Cardiac fibroblast (primary cell): ENCODE results near the gene RREB1.

Experiments
- DNase-seq, 2 donors: peaks; one replicate each; pipeline versions ENCODE4 v3.0.0 to v3.0.0-alpha.2; 2010; ENCODE audit warnings: low read depth in 2 of 2
- H3K4me3 ChIP-seq, 2 donors: replicated peaks in 1 of 2; 1 replicate in 1 of 2; 2 replicates in 1 of 2; pipeline ENCODE4 v1.5.1; 2011; ENCODE audit warnings: low read depth in 2 of 2, low read length in 2 of 2, mild to moderate bottlenecking in 2 of 2, moderate library complexity in 1 of 2
- TF ChIP-seq, protein P1 (sequence below): IDR thresholded peaks from one replicate; pipeline ENCODE4 v1.5.1; 2011; ENCODE audit warnings: low read depth, mild to moderate bottlenecking, low read length, inconsistent platforms

RREB1 gene

DNA sequence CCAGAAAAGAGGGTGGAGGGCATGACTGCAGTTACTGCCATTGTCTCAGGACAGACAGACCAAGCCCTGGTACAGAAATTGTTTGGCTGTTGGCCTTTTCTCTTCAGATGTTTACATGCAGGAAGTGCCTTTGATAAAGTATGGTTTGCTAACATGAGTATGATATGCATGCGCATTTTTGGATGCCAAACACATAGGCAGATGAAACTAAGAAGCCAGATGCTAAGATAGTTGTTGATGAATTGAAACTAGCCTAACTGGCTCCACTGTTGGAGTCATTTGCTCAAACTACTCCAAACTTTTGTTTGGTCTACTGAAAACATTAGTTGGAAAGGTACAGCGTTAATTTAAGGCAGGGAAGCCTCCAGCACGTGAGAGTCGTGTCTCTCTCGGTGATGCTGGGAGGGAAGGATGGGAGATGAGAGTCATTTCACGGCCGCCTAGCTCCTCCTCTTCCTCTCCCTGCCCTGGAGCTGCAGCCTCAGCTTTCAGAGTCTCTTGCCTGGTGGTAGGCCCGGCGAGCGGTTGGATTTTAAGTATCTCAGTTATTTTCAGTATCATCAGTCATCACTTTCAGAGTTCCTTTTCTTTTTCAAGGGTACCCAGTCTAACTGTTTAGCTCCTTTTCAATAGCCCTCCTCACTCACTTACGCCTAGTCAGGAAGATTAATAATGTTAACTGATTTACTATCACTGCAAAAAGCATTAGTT is 29.7 kb downstream of the RREB1 start:
- TF ChIP-seq, protein P1, sequence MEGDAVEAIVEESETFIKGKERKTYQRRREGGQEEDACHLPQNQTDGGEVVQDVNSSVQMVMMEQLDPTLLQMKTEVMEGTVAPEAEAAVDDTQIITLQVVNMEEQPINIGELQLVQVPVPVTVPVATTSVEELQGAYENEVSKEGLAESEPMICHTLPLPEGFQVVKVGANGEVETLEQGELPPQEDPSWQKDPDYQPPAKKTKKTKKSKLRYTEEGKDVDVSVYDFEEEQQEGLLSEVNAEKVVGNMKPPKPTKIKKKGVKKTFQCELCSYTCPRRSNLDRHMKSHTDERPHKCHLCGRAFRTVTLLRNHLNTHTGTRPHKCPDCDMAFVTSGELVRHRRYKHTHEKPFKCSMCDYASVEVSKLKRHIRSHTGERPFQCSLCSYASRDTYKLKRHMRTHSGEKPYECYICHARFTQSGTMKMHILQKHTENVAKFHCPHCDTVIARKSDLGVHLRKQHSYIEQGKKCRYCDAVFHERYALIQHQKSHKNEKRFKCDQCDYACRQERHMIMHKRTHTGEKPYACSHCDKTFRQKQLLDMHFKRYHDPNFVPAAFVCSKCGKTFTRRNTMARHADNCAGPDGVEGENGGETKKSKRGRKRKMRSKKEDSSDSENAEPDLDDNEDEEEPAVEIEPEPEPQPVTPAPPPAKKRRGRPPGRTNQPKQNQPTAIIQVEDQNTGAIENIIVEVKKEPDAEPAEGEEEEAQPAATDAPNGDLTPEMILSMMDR, result no peak
- H3K4me3 ChIP-seq, result peak overlapping the region in 1 of 2 donors; percentile 9
- DNase-seq, result peak; percentile 62 to 69

DNA sequence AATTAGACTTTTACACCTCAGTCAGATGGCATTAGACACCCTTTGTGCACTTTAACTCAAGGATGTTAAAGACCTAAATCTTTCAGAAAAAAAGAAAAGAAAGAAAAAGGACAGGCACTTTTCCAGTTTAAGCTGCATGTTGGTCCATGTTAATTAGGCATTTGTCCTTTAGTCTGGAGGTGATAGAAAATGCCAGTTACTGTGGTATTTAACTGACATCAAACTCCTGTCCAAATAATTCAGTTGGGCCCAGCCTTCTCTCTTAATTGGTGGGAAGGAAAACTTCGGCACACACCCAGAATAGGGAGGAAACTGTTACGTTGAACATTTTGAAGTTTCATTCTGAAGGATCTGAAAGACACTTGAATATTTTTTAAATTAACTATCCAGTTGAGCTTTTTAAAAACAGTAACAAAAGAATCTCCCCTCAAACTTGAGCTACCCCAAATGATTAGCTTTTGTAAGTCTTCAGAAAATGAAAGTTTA is 30.3 kb downstream of the RREB1 start:
- TF ChIP-seq, protein P1, result no peak
- no peak overlapping the region for H3K4me3 ChIP-seq
- DNase-seq, result no peak

DNA sequence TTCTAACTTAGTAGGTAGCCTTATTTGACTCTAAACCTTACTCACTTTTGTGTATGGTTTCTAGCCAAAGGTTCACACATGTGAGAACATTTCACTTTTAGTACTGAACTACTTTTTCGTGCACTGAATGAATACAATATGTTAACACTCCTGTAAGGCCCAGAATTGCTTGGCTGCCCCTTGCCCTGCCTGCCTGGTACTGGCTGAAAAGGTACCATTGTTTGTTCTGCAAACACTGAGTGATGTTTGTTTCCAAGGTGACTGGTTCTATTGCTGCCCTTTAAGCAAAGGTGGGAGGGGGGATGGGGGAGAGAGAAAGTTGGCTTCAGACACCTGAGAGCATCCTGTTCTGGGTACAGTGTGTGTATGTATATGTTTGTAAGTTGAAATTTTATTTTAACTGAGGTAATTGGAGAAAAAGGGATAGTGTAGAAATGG is 31.2 kb downstream of the RREB1 start:
- no peak for DNase-seq
- no peak overlapping the region for H3K4me3 ChIP-seq
- TF ChIP-seq, protein P1, result no peak

DNA sequence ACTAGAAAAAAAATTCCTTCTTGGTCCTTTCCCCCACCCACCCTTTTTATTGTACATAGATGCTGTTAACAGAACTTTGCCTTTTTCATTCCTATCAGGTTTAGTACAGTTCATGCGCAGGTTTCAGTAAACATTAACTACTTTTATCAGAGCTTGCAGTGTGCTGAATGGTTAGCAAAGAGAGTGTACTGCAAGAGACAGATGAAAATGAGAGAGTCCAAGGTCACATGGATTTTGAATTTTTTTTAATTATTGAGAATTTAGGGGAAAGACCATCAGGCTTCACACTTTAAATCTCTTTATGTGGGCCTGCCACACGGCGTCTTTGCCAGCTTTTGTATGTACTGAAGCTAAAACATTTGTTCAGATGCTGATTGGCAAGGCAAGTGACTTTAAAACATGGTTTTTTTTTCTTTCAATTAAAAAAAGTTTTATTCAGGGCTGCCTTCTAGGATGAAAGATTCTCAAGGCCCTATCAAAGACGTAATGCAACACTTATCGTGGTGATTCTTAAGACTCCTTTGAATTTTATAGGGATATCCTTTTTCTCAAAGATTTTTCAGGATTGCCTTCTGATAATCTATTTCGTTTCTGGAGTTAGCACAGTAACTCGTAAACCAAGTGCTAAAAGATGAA is 32.2 kb downstream of the RREB1 start:
- DNase-seq, result no peak
- no peak overlapping the region for H3K4me3 ChIP-seq
- TF ChIP-seq, protein P1, result no peak

DNA sequence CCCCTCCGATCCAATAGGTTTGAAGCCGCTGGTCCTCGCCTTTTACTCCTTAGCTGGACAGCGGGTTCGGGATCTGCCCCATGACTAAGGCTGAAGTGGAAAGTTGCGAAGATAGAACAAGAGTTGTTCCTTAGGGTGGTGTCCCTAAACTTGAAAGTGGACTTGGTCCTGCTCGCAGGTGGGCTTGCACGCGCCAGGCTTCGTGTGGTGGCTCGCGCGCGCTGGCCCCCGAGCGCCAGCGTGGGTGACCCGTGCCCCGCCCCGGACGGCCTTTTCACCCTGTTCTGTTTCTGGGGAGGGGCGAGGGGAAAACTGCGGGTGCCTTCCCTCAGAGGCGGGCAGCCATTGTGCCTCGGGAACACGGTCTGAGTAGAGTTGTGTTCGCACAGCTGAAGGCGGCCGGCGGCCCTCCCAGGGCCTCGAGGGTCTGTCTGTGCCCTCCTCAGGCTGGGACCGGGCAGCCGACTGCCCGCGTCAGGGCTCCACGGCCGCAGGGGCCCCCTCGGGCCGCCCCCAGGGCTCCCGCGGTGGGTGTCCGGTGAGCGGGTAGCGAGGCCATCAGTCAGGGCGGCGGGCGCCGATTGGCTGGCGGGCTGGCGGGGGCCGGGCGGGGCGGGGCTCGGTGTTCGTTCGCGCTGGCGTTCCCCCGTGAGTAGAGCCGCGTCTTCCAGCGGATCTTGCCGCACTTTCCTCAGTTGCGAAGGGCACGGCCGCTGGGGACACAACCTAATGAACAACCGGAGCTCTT is 33.0 kb downstream of the RREB1 start:
- TF ChIP-seq, protein P1, result no peak
- DNase-seq, result peak; percentile 73 to 78
- peak overlapping the region; percentile 57 to 63 for H3K4me3 ChIP-seq

DNA sequence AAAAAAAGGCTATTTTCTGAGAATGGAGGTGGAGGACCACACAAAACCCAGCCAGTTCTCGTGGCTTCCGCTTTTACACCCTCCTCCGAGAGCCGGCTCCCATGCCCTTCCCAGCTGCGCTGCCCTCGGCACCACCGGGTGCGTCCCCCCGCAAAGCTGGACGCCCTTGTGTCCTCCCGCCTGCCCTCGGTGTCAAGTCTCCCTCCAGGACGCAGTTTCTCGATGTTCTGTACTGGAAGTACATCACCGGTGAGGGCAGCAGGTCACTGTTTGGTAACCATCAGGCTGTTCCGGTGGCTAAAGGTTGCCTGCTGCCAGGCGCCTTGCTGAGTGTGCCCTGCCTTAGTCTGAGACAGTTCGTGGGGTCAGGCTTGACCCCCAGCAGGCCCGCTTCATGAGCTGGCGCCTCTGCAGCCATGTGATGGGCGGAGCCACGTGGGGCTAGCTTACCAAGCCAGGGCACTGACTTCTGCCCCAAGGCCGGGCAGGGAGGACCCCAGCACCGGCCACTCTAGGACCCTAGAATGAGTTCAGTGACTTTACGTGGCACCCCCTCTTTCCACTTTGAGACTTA is 34.6 kb downstream of the RREB1 start:
- H3K4me3 ChIP-seq, result no peak overlapping the region
- no peak for DNase-seq
- TF ChIP-seq, protein P1, result no peak
